Superior temporal gyrus (tissue), 1 donor: ENCODE measurements around the gene POM121C.
"Not testable (repeated sequence)": the region's sequence is repeated elsewhere in the genome, so short reads cannot be mapped to it uniquely, and the experiment has no call there.

Experiments
- DNase-seq: peaks from one replicate; pipeline ENCODE4 v3.0.0-alpha.2; 2016; ENCODE audit errors: extremely low spot score

Gene POM121C

GRCh38 chr7:75393194-75393593 is 92.9 kb downstream of the POM121C start:
- not testable (repeated sequence) for DNase-seq

- DNase-seq: not testable (repeated sequence)
These were observed 111.4 kb downstream of the POM121C start for GRCh38 chr7:75374519-75375317.

- DNase-seq: not testable (repeated sequence)
These were observed 112.0 kb downstream of the POM121C start for GRCh38 chr7:75374144-75374518.

- DNase-seq: not testable (repeated sequence)
These were observed 118.8 kb downstream of the POM121C start for GRCh38 chr7:75367313-75367712.
